ENCODE results near the gene PRMT7. TPM values are rescaled to one million over a fixed set of nuclear protein-coding genes. Genes with fewer than 3 reads are reported as not detected.
A peak's percentile ranks its signal among the peaks of the same experiment; 100 is the strongest.
"Not testable (repeated sequence)": the region's sequence is repeated elsewhere in the genome, so short reads cannot be mapped to it uniquely, and the experiment has no call there.

Gene PRMT7
- total RNA-seq, 5 donors from 2014 or later (not counting 1 experiment from before 2014, with no cell fraction given), result 80.1 to 92.4 (median 87.2) TPM

GRCh38 chr16:68285683-68286082 lies 25.1 kb upstream of the PRMT7 start:
- Mint-ChIP-seq H3K4me1 (peaks cover 97 to 98% (median 97%) of the 10 kb centered on the region in 3 donors), H3K27ac (peak overlapping the region; percentile 94), H3K9me3 (no peaks in the 10 kb centered on the region), H3K4me3 (peak overlapping the region; percentile 41 to 72 (median 69)), H3K36me3 (peaks cover 47% of the 10 kb centered on the region), H3K27me3 (no peaks in the 10 kb centered on the region)
- Histone ChIP-seq H3K9me3 (no peaks in the 10 kb centered on the region), H3K27me3 (replicated peaks in 1 of 2; ENCODE audit: control insufficient read depth in 2 of 2, extremely low read depth in 1 of 2, insufficient read depth in 2 of 2, low read length in 1 of 2) (no peaks in the 10 kb centered on the region), H3K27ac (ENCODE audit: low read length) (peak overlapping the region; percentile 80), H3K4me1 (ENCODE audit: control insufficient read depth in 1 of 2, extremely low read depth in 1 of 2, insufficient read depth in 2 of 2, low read length in 2 of 2) (peaks cover 84 to 100% of the 10 kb centered on the region in 2 experiments), H3K36me3 (ENCODE audit: control insufficient read depth in 2 of 2, extremely low read depth in 1 of 2, insufficient read depth in 1 of 2, low read length in 1 of 2) (peaks cover 4 to 38% of the 10 kb centered on the region in 2 donors), H3K4me3 (ENCODE audit: control insufficient read depth in 1 of 2, extremely low read depth in 1 of 2, low read length in 1 of 2) (peak overlapping the region; percentile 30 to 49)
- POLR2A ChIA-PET, result interaction anchor here (0.7 to 2.0 kb wide), 6 partner anchors 13 to 33 kb away, joined by 3 to 8 read pairs (median 5); partner anchors contain the start of genes PRMT7 (in 1 of the 2) and SLC7A6OS (in 1 of the 2)
- DNase-seq (no peak), ATAC-seq (replicated peaks in 1 of 4) (no peak)
- CTCF ChIA-PET, result interaction anchor here (0.5 to 4.4 kb wide), 11 partner anchors 10 to 607 kb away, joined by 3 to 58 read pairs (median 5); partner anchors contain the start of genes SLC7A6 (in 2 of the 2), PRMT7 (in 1 of the 2) and SLC7A6OS (in 1 of the 2)
- 45% methylated on average over 2 of the region's 3 CpGs for WGBS (ENCODE audit: insufficient coverage)

GRCh38 chr16:68286153-68287074 lies 24.4 kb upstream of the PRMT7 start:
- peak; percentile 70 to 76 (median 72) for ATAC-seq (replicated peaks in 1 of 4)
- Mint-ChIP-seq H3K4me1 (peaks cover 97 to 98% (median 97%) of the 10 kb centered on the region in 3 donors), H3K36me3 (peaks cover 46% of the 10 kb centered on the region), H3K9me3 (no peaks in the 10 kb centered on the region), H3K4me3 (peak overlapping the region; percentile 69 to 75 (median 72)), H3K27ac (peak overlapping the region; percentile 94), H3K27me3 (no peaks in the 10 kb centered on the region)
- POLR2A ChIA-PET, result interaction anchor here (0.6 to 2.0 kb wide), 10 partner anchors 10 to 33 kb away, joined by 3 to 12 read pairs (median 4); partner anchors contain the start of genes PRMT7 (in 1 of the 2) and SLC7A6OS (in 1 of the 2)
- Histone ChIP-seq H3K9me3 (no peaks in the 10 kb centered on the region), H3K4me3 (ENCODE audit: control insufficient read depth in 1 of 2, extremely low read depth in 1 of 2, low read length in 1 of 2) (peak overlapping the region; percentile 30 to 49), H3K4me1 (ENCODE audit: control insufficient read depth in 1 of 2, extremely low read depth in 1 of 2, insufficient read depth in 2 of 2, low read length in 2 of 2) (peaks cover 85 to 100% of the 10 kb centered on the region in 2 experiments), H3K27me3 (replicated peaks in 1 of 2; ENCODE audit: control insufficient read depth in 2 of 2, extremely low read depth in 1 of 2, insufficient read depth in 2 of 2, low read length in 1 of 2) (no peaks in the 10 kb centered on the region), H3K27ac (ENCODE audit: low read length) (peak overlapping the region; percentile 80), H3K36me3 (ENCODE audit: control insufficient read depth in 2 of 2, extremely low read depth in 1 of 2, insufficient read depth in 1 of 2, low read length in 1 of 2) (peaks cover 5 to 42% of the 10 kb centered on the region in 2 donors)
- CTCF ChIA-PET, result interaction anchor here (0.7 to 4.4 kb wide), 8 partner anchors 9 to 234 kb away, joined by 3 to 58 read pairs (median 7); partner anchors contain the start of genes PRMT7 (in 1 of the 2), SLC7A6 (in 1 of the 2) and SLC7A6OS (in 1 of the 2)
- 37% methylated on average over 7 of the region's 12 CpGs for WGBS (ENCODE audit: insufficient coverage)
- peak in 21 of 35 experiments; percentile 13 to 67 (median 30) for DNase-seq

- Mint-ChIP-seq H3K27me3 (no peaks in the 10 kb centered on the region), H3K27ac (peak overlapping the region; percentile 94), H3K4me3 (peak overlapping the region; percentile 59 to 72 (median 69)), H3K4me1 (peaks cover 95 to 97% (median 97%) of the 10 kb centered on the region in 3 donors), H3K9me3 (no peaks in the 10 kb centered on the region), H3K36me3 (peaks cover 42% of the 10 kb centered on the region)
- H3K4me1 ChIP-seq (ENCODE audit: control insufficient read depth in 1 of 2, extremely low read depth in 1 of 2, insufficient read depth in 2 of 2, low read length in 2 of 2), result peaks cover 85 to 100% of the 10 kb centered on the region in 2 experiments
- peak overlapping the region; percentile 80 for H3K27ac ChIP-seq (ENCODE audit: low read length)
- ChIA-PET CTCF (interaction anchor here (0.6 to 2.9 kb wide), 9 partner anchors 11 to 425 kb away, joined by 3 to 15 read pairs (median 3); partner anchors contain the start of gene SLC7A6 (in 1 of the 2)), POLR2A (interaction anchor here (0.5 to 1.1 kb wide), 4 partner anchors 9 to 30 kb away, joined by 3 to 12 read pairs (median 3); no protein-coding TSS in a partner anchor)
- no peaks in the 10 kb centered on the region for H3K27me3 ChIP-seq (replicated peaks in 1 of 2; ENCODE audit: control insufficient read depth in 2 of 2, extremely low read depth in 1 of 2, insufficient read depth in 2 of 2, low read length in 1 of 2)
- H3K4me3 ChIP-seq (ENCODE audit: control insufficient read depth in 1 of 2, extremely low read depth in 1 of 2, low read length in 1 of 2), result peak overlapping the region in 1 of 2 donors; percentile 10
- peaks cover 5 to 42% of the 10 kb centered on the region in 2 donors for H3K36me3 ChIP-seq (ENCODE audit: control insufficient read depth in 2 of 2, extremely low read depth in 1 of 2, insufficient read depth in 1 of 2, low read length in 1 of 2)
- DNase-seq (peak in 32 of 35 experiments; percentile 21 to 71 (median 40)), ATAC-seq (replicated peaks in 1 of 4) (peak; percentile 58 to 68 (median 65))
- no peaks in the 10 kb centered on the region for H3K9me3 ChIP-seq
- WGBS (ENCODE audit: insufficient coverage), result 13% methylated on average over 11 of the region's 11 CpGs
Measured at GRCh38 chr16:68287276-68288251, 23.3 kb upstream of the PRMT7 start.

- peaks cover 7 to 43% of the 10 kb centered on the region in 2 donors for H3K36me3 ChIP-seq (ENCODE audit: control insufficient read depth in 2 of 2, extremely low read depth in 1 of 2, insufficient read depth in 1 of 2, low read length in 1 of 2)
- no CpG with 5 or more reads among the region's 1 CpG for WGBS (ENCODE audit: insufficient coverage)
- H3K27ac Mint-ChIP-seq, result peak overlapping the region; percentile 94
- no peaks in the 10 kb centered on the region for H3K9me3 Mint-ChIP-seq
- no peak for DNase-seq
- CTCF ChIA-PET, result interaction anchor here (0.6 to 2.9 kb wide), 7 partner anchors 11 to 426 kb away, joined by 3 to 15 read pairs (median 3); partner anchors contain the start of gene SLC7A6 (in 1 of the 2)
- H3K27me3 Mint-ChIP-seq, result no peaks in the 10 kb centered on the region
- peaks cover 39% of the 10 kb centered on the region for H3K36me3 Mint-ChIP-seq
- no peaks in the 10 kb centered on the region for H3K27me3 ChIP-seq (replicated peaks in 1 of 2; ENCODE audit: control insufficient read depth in 2 of 2, extremely low read depth in 1 of 2, insufficient read depth in 2 of 2, low read length in 1 of 2)
- POLR2A ChIA-PET, result interaction anchor here (0.5 to 1.1 kb wide), 3 partner anchors 15 to 20 kb away, joined by 3 to 12 read pairs (median 3); no protein-coding TSS in a partner anchor
- H3K4me3 Mint-ChIP-seq, result peak overlapping the region in 2 of 3 donors; percentile 69 to 72
- H3K9me3 ChIP-seq, result no peaks in the 10 kb centered on the region
- peak overlapping the region; percentile 80 for H3K27ac ChIP-seq (ENCODE audit: low read length)
- peaks cover 84 to 98% of the 10 kb centered on the region in 2 experiments for H3K4me1 ChIP-seq (ENCODE audit: control insufficient read depth in 1 of 2, extremely low read depth in 1 of 2, insufficient read depth in 2 of 2, low read length in 2 of 2)
- ATAC-seq (replicated peaks in 1 of 4), result no peak
- peak overlapping the region in 1 of 2 donors; percentile 7 for H3K4me3 ChIP-seq (ENCODE audit: control insufficient read depth in 1 of 2, extremely low read depth in 1 of 2, low read length in 1 of 2)
- H3K4me1 Mint-ChIP-seq, result peaks cover 93 to 97% (median 95%) of the 10 kb centered on the region in 3 donors
Measured at GRCh38 chr16:68288252-68288650, 22.6 kb upstream of the PRMT7 start.

GRCh38 chr16:68288796-68289195 lies 22.0 kb upstream of the PRMT7 start:
- H3K27ac Mint-ChIP-seq, result peak overlapping the region; percentile 94
- Histone ChIP-seq H3K27ac (ENCODE audit: low read length) (peak overlapping the region; percentile 80), H3K4me1 (ENCODE audit: control insufficient read depth in 1 of 2, extremely low read depth in 1 of 2, insufficient read depth in 2 of 2, low read length in 2 of 2) (peaks cover 79 to 97% of the 10 kb centered on the region in 2 experiments), H3K36me3 (ENCODE audit: control insufficient read depth in 2 of 2, extremely low read depth in 1 of 2, insufficient read depth in 1 of 2, low read length in 1 of 2) (peaks cover 12 to 47% of the 10 kb centered on the region in 2 donors)
- not testable (repeated sequence) for H3K9me3 ChIP-seq; H3K27me3 Mint-ChIP-seq; H3K9me3 Mint-ChIP-seq; ATAC-seq (replicated peaks in 1 of 4); H3K27me3 ChIP-seq (replicated peaks in 1 of 2; ENCODE audit: control insufficient read depth in 2 of 2, extremely low read depth in 1 of 2, insufficient read depth in 2 of 2, low read length in 1 of 2); DNase-seq; H3K4me3 ChIP-seq (ENCODE audit: control insufficient read depth in 1 of 2, extremely low read depth in 1 of 2, low read length in 1 of 2)
- POLR2A ChIA-PET, result interaction anchor here (0.7 to 1.1 kb wide), 3 partner anchors 15 to 22 kb away, joined by 3 to 12 read pairs (median 3); partner anchors contain the start of genes PRMT7 (in 1 of the 2) and SLC7A6OS (in 1 of the 2)
- H3K4me3 Mint-ChIP-seq, result peak overlapping the region in 1 of 3 donors; percentile 69
- H3K36me3 Mint-ChIP-seq, result peaks cover 45% of the 10 kb centered on the region
- peaks cover 92 to 97% (median 94%) of the 10 kb centered on the region in 3 donors for H3K4me1 Mint-ChIP-seq
- 100% methylated on average over 2 of the region's 9 CpGs for WGBS (ENCODE audit: insufficient coverage)
- CTCF ChIA-PET, result interaction anchor here (0.5 to 2.9 kb wide), 5 partner anchors 12 to 1280 kb away, joined by 3 to 15 read pairs (median 3); partner anchors contain the start of gene SLC7A6 (in 1 of the 2)

Data from T-cell (primary cell).